Natural killer cell (primary cell): ENCODE measurements around the gene TEPSIN. TPM values are rescaled to one million over a fixed set of nuclear protein-coding genes. Genes with fewer than 3 reads are reported as not detected.

ENCODE experiments used
- ATAC-seq, 3 donors: fragments of 150-1000 bp in 2 of 3; fragments of 200-7000 bp in 1 of 3; cut with Tn5 transposase; 1 replicate in 1 of 3; 2 replicates in 2 of 3; pipeline ENCODE4 v1.10.0; 2021; ENCODE audit warnings: mild to moderate bottlenecking in 2 of 3, moderate library complexity in 2 of 3
- DNase-seq, 2 donors: peaks; one replicate each; pipeline versions ENCODE4 v3.0.0 to v3.0.0-alpha.2; 2013 to 2021; ENCODE audit warnings: mixed read lengths in 1 of 2
- H3K27ac ChIP-seq: one replicate; pipeline ENCODE4 v1.5.1; 2013; ENCODE audit warnings: mild to moderate bottlenecking, low read length
- H3K27me3 ChIP-seq: one replicate; pipeline ENCODE4 v1.6.1; 2013; ENCODE audit warnings: low read length; ENCODE audit not compliant: control insufficient read depth, insufficient read depth
- H3K36me3 ChIP-seq: one replicate; pipeline ENCODE4 v1.6.1; 2013; ENCODE audit warnings: low read length; ENCODE audit not compliant: control insufficient read depth, insufficient read depth
- H3K4me1 ChIP-seq: one replicate; pipeline ENCODE4 v1.6.1; 2013; ENCODE audit warnings: low read length; ENCODE audit not compliant: control insufficient read depth, insufficient read depth
- H3K4me3 ChIP-seq: one replicate; pipeline ENCODE4 v1.5.1; 2013; ENCODE audit warnings: low read length
- H3K9me3 ChIP-seq: one replicate; pipeline ENCODE4 v1.6.1; 2013; ENCODE audit warnings: low read length; ENCODE audit not compliant: control insufficient read depth, insufficient read depth
- H3K27ac Mint-ChIP-seq, 2 donors: one replicate each; pipeline ENCODE4 v1.8.0; 2022; ENCODE audit warnings: mild to moderate bottlenecking in 2 of 2, mixed read lengths in 2 of 2, moderate library complexity in 1 of 2
- H3K27me3 Mint-ChIP-seq, 2 donors: one replicate each; pipeline ENCODE4 v1.8.0; 2022; ENCODE audit warnings: low read depth in 2 of 2, mixed read lengths in 2 of 2
- H3K36me3 Mint-ChIP-seq: one replicate; pipeline ENCODE4 v1.8.0; 2022; ENCODE audit warnings: mixed read lengths
- H3K4me1 Mint-ChIP-seq, 2 donors: one replicate each; pipeline ENCODE4 v1.8.0; 2022; ENCODE audit warnings: mixed read lengths in 2 of 2
- H3K4me3 Mint-ChIP-seq: one replicate; pipeline ENCODE4 v1.8.0; 2022; ENCODE audit warnings: mild to moderate bottlenecking, moderate library complexity, mixed read lengths
- H3K9me3 Mint-ChIP-seq, 2 donors: one replicate each; pipeline ENCODE4 v1.8.0; 2022; ENCODE audit warnings: mixed read lengths in 2 of 2
- CTCF ChIP-seq: fragments of 200-600 bp; IDR thresholded peaks from one replicate; pipeline ENCODE4 v1.8.0; 2022; ENCODE audit warnings: antibody characterized with exemption
- WGBS: methylation state at CpG from one replicate; pipeline ENCODE4 v1.1.7; 2013; ENCODE audit warnings: missing lambda C conversion rate; ENCODE audit not compliant: insufficient coverage; 5-methylcytosine and 5-hydroxymethylcytosine counted together
- intact Hi-C: fragments of 100-400 bp; cut with micrococcal nuclease; formaldehyde crosslinking; loops from one replicate; pipeline ENCODE4 v1.14.2; 2022
- total RNA-seq, 4 donors: library from RNA; stranded (reverse); fragments of 120-200 nt in 1 of 4; gene quantifications; one replicate each; pipeline versions ENCODE4 v1.2.3 to v1.2.4, GENCODE V29; 2013 to 2022

Gene TEPSIN
- total RNA-seq, 3 donors from 2014 or later (not counting 1 experiment from before 2014, with no cell fraction given), result 89.8 to 137 (median 126) TPM

GRCh38 chr17:81277421-81277820 lies 38.6 kb upstream of the TEPSIN start:
- Histone ChIP-seq H3K9me3 (no peaks in the 10 kb centered on the region), H3K36me3 (peaks cover 74% of the 10 kb centered on the region), H3K27me3 (no peaks in the 10 kb centered on the region), H3K4me3 (no peak overlapping the region), H3K4me1 (no peaks in the 10 kb centered on the region), H3K27ac (no peak overlapping the region)
- ATAC-seq (no peak), DNase-seq (no peak)
- no peaks in the 10 kb centered on the region for H3K36me3 Mint-ChIP-seq
- H3K27me3 Mint-ChIP-seq, result no peaks in the 10 kb centered on the region
- no peak overlapping the region for H3K27ac Mint-ChIP-seq
- WGBS, result 98% methylated on average over 18 of the region's 18 CpGs
- peaks cover 0 to 4% of the 10 kb centered on the region in 2 donors for H3K4me1 Mint-ChIP-seq
- no peak for TF ChIP-seq CTCF
- H3K4me3 Mint-ChIP-seq, result no peak overlapping the region
- no peaks in the 10 kb centered on the region for H3K9me3 Mint-ChIP-seq
- intact Hi-C loops, result no loop called here

GRCh38 chr17:81276781-81277180 lies 37.9 kb upstream of the TEPSIN start:
- H3K4me1 Mint-ChIP-seq, result peaks cover 0 to 4% of the 10 kb centered on the region in 2 donors
- WGBS, result 95% methylated on average over 11 of the region's 11 CpGs

GRCh38 chr17:81274471-81274855 lies 35.6 kb upstream of the TEPSIN start:
- no peak overlapping the region for H3K4me3 Mint-ChIP-seq
- no peak for DNase-seq
- no peak overlapping the region for H3K4me3 ChIP-seq
- H3K4me1 ChIP-seq, result no peaks in the 10 kb centered on the region
- no peaks in the 10 kb centered on the region for H3K27me3 ChIP-seq
- no peaks in the 10 kb centered on the region for H3K9me3 Mint-ChIP-seq
- intact Hi-C loops, result no loop called here
- H3K27me3 Mint-ChIP-seq, result no peaks in the 10 kb centered on the region
- TF ChIP-seq CTCF, result no peak
- H3K36me3 ChIP-seq, result peaks cover 68% of the 10 kb centered on the region
- no peak overlapping the region for H3K27ac ChIP-seq
- WGBS, result 97% methylated on average over 14 of the region's 14 CpGs
- no peak overlapping the region for H3K27ac Mint-ChIP-seq
- H3K4me1 Mint-ChIP-seq, result peaks cover 0 to 4% of the 10 kb centered on the region in 2 donors
- no peak for ATAC-seq
- H3K36me3 Mint-ChIP-seq, result no peaks in the 10 kb centered on the region
- no peaks in the 10 kb centered on the region for H3K9me3 ChIP-seq

More at GRCh38 chr17:81276781-81277180, 37.9 kb upstream of the TEPSIN start:
- TF ChIP-seq CTCF, result no peak
- Mint-ChIP-seq H3K27ac (no peak overlapping the region), H3K9me3 (no peaks in the 10 kb centered on the region), H3K27me3 (no peaks in the 10 kb centered on the region), H3K4me3 (no peak overlapping the region), H3K36me3 (no peaks in the 10 kb centered on the region)
- H3K4me3 ChIP-seq, result no peak overlapping the region
- intact Hi-C loops, result no loop called here
- peaks cover 70% of the 10 kb centered on the region for H3K36me3 ChIP-seq
- no peaks in the 10 kb centered on the region for H3K9me3 ChIP-seq
- H3K27ac ChIP-seq, result no peak overlapping the region
- no peaks in the 10 kb centered on the region for H3K27me3 ChIP-seq
- DNase-seq (no peak), ATAC-seq (no peak)
- H3K4me1 ChIP-seq, result no peaks in the 10 kb centered on the region

- Mint-ChIP-seq H3K4me1 (peaks cover 0 to 4% of the 10 kb centered on the region in 2 donors), H3K27ac (no peak overlapping the region), H3K36me3 (no peaks in the 10 kb centered on the region), H3K27me3 (no peaks in the 10 kb centered on the region), H3K9me3 (no peaks in the 10 kb centered on the region), H3K4me3 (no peak overlapping the region)
- Histone ChIP-seq H3K36me3 (peaks cover 70% of the 10 kb centered on the region), H3K9me3 (no peaks in the 10 kb centered on the region), H3K4me1 (no peaks in the 10 kb centered on the region), H3K27me3 (no peaks in the 10 kb centered on the region), H3K27ac (no peak overlapping the region), H3K4me3 (no peak overlapping the region)
- WGBS, result 97% methylated on average over 31 of the region's 31 CpGs
- DNase-seq, result no peak
- TF ChIP-seq CTCF, result no peak
- intact Hi-C loops, result no loop called here
- no peak for ATAC-seq
Measured at GRCh38 chr17:81273698-81274470, 35.0 kb upstream of the TEPSIN start.
